Adipose tissue (tissue), 3 donors: Measurements from ENCODE around the gene CYP4F12. TPM values are rescaled to one million over a fixed set of nuclear protein-coding genes. Genes with fewer than 3 reads are reported as not detected.
"Not testable (repeated sequence)": the region's sequence is repeated elsewhere in the genome, so short reads cannot be mapped to it uniquely, and the experiment has no call there.

Experiments
- H3K27ac ChIP-seq: one replicate; pipeline ENCODE4 v1.5.1; 2013; ENCODE audit warnings: low read depth, low read length
- WGBS, 3 donors: extraction: QIAGEN DNeasy Blood & Tissue Kit; methylation state at CpG; one replicate each; pipeline ENCODE4 v1.1.7; 2013; 5-methylcytosine and 5-hydroxymethylcytosine counted together
- polyA plus RNA-seq, 3 donors: library from polyadenylated mRNA; stranded (reverse); fragments of 200-250 nt; gene quantifications; one replicate each; pipeline ENCODE4 v1.2.3, GENCODE V29; 2013
- donor health status: healthy with polysubstance abuse.
- donor health status: Bipolar disorder and iron deficiency.
- donor health status: healthy.

CYP4F12 gene
- polyA plus RNA-seq, 3 donors = 1.2 to 17.7 (median 9.1) TPM

DNA sequence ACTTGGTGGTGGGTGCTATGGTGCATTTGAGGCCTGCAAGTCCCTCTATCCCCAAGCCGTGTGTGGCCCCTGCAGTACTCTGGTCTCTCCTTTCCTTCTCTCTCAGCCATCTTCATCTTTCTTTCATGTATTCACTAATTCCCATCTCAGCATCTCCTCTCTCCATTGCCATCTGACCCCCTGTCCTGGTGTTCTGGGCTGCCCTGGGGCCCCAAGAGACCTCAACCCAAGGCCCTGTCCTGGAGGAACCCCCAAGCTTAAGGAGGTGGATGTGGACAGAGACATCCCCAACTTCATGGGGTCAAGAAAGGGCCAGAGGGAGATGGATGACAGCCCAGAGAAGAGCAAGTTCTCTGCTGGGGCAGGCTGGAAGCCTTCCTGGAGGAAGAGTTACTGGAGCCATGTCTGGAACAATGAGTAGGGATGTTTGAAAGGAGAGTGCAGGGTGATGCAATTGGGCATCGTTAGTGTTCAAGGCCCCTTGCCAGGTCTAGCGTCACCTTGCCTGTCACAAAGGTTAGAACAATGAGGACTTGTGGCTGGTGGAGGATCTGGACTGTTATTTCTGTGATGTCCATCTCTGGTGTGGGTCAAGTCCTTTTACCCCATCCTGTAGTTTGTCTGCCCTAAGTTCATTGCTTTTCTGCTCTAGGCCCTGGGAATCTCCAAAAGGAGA lies 28.7 kb upstream of the CYP4F12 start:
- no peak overlapping the region for H3K27ac ChIP-seq
- WGBS, 3 donors = 68 to 88% (median 82%) methylated on average over 3 of the region's 3 CpGs

DNA sequence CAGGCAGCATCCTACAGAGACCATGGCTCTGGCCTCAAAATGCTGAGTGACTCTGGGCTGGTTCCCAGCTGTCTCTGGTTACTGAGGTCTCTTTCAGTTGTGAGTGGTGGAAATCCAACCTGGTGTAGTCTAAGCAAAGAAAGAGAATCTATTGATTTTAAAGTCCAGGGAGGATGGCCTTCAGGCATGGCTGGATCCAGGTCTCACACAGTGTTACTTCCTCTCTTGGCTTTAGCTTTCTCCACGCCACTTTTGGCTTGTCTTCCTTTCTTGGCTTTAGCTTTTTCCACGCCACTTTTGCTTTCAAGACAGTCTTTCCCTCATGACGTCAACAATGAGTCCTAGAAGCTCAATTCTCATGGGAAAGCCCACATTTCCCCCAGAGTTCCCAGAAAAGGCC lies 28.1 kb upstream of the CYP4F12 start:
- 67 to 69% (median 67%) methylated on average over 3 of the region's 3 CpGs for WGBS, 3 donors
- no peak overlapping the region for H3K27ac ChIP-seq

DNA sequence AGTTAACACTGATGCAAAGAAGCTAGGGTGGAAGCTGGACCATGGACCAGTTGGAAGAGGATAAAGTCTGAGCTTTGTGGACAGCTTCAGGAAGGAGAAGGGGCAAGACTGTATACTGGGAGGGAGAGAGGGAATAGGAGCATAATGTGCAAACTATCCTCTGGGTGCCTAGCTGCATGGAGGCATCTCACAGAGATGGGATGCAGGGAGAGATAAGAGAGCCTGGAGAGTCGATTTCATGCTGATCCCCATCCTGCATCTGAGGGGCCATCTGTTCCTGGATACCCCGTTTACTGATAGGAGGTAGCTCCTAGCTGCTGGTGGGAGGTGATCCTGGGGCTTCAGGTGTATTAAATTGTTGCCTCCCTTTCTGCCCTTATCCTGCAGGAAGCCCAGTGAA lies 23.4 kb upstream of the CYP4F12 start:
- WGBS, 3 donors = 65 to 79% (median 71%) methylated on average over 2 of the region's 2 CpGs
- H3K27ac ChIP-seq = no peak overlapping the region

DNA sequence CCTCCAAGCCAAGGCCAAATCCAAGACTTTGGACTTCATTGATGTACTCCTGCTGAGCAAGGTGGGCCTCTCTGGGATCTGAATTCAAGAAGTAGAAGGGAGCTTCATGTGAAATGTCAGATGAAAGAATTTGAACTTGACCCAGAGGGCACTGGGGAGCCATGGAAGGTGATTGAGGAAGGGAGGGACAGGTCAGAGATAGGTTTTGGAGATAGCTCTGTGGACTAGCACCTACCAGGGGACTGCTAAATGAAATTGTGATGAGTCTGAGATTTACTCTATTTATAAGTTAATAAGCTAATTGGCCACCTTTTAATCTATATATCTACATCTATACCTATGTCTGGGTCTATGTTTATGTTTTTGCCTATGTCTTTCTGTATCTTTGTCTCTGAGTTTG lies 22.8 kb upstream of the CYP4F12 start:
- not testable (repeated sequence) for H3K27ac ChIP-seq

DNA sequence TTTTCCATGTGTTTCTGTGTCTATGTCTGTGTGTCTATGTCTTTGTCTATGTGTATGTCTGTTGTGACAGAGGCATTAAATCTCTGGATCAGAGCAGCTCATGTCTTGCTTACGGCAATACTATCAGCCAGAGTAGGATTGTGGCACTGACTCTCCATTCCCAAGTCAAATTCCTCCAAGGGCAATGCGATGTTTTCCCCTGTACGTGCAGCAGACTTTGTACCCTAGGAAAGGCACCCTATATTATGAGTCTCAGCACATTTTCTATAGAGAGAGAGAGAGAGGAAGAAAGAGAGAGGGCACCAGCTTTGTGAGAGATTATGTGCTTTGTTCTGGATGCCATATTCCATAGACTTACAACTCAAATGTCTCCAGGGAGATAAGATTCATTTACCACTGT lies 21.1 kb upstream of the CYP4F12 start:
- WGBS, 3 donors = 70 to 87% (median 76%) methylated on average over 3 of the region's 3 CpGs
- H3K27ac ChIP-seq = no peak overlapping the region

DNA sequence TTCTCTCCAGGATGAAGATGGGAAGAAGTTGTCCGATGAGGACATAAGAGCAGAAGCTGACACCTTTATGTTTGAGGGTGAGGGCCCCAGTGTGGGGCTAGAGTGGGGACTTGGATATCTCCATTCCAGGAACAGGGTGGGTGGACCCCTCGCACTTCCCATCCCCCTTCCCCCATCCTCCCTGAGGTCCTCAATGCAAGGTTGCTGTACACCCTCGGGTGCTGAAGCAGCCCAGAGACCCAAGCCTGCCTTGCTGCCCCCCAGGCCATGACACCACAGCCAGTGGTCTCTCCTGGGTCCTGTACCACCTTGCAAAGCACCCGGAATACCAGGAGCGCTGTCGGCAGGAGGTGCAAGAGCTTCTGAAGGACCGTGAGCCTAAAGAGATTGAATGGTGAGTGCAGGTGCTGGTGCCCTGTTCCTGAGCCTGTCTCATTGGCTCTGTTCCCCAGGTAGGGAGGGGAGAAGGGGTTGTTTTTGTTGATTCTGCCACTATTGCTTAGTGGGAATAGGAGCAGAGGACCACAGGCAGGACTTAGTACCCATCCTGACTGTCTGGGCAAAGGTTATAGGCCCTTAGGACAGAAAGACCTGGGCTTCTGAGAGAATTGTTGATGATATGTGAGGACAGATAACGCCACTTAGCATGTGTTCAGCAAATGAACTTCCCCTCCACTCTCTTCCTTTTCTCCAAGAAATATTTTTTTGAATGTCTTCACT lies 20.2 kb upstream of the CYP4F12 start:
- H3K27ac ChIP-seq = no peak overlapping the region
- WGBS, 3 donors = 67 to 79% (median 77%) methylated on average over 8 of the region's 8 CpGs

DNA sequence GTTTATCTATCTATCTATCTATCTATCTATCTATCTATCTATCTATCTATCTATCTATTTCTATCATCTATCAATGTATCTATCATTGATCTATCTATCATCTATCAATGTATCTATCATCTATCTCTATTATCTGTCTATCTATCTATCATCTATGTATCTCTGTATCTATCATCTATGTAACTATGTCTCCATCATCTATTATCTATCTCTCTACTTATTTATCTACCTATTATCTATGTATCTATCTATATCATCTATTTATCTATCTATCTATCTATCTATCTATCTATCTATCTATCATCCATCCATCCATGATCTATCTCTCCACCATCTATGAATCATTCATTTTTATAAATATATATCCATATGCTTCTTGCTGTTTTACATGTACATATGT lies 16.4 kb upstream of the CYP4F12 start:
- H3K27ac ChIP-seq = no peak overlapping the region

DNA sequence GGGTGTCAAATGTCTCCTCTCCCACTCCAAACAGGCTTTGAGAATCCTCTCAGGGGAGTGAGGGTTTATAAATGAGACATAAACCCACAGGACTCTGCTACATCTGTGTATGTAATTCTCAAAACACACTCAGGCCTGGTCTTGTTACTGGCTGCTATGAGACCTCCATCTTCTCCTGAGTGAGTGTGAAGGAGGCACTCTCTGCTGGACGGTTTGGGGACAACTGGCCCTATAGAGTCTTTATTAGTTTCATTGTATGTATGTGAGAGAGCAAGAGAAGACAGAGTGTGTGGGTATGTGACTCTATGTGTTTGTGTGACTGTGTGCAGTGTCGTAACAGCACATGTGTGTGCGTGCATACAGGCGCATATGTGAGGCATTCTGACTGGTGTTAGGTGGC lies 9.6 kb upstream of the CYP4F12 start:
- no peak overlapping the region for H3K27ac ChIP-seq
- 73 to 78% (median 77%) methylated on average over 4 of the region's 4 CpGs for WGBS, 3 donors

DNA sequence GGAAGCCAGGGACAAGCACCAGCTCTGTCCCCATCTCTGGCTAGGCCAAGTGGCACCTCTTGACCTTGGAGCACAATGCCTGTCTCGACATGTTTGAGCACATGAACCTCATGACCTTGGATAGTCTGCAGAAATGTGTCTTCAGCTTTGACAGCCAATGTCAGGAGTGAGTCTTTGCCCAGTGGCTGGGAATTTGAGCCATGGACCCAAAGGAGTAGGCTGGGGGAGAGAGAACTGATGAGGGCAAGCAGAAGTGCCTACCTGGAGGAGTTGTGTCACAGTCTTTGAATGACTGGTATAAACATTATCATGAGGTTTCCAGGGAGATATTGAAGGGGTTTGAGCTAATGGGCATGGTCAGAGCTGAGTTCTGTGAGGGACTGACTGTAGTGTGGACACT lies 6.7 kb upstream of the CYP4F12 start:
- no peak overlapping the region for H3K27ac ChIP-seq
- WGBS, 3 donors = 0 to 31% (median 26%) methylated on average over 1 of the region's 1 CpG

DNA sequence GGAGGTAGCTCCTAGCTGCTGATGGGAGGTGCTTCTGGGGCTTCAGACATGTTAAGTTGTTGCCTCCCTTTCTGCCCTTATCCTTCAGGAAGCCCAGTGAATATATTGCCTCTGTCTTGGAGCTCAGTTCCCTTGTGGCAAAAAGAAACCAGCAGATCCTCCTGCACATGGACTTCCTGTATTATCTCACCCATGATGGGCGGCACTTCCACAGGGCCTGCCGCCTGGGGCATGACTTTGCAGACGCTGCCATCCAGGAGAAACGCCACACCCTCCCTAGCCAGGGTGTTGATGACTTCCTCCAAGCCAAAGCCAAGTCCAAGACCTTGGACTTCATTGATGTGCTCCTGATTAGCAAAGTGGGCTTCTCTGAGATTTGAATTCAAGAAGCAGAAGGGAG lies 6.0 kb upstream of the CYP4F12 start:
- WGBS, 3 donors = 18 to 59% (median 20%) methylated on average over 4 of the region's 4 CpGs

DNA sequence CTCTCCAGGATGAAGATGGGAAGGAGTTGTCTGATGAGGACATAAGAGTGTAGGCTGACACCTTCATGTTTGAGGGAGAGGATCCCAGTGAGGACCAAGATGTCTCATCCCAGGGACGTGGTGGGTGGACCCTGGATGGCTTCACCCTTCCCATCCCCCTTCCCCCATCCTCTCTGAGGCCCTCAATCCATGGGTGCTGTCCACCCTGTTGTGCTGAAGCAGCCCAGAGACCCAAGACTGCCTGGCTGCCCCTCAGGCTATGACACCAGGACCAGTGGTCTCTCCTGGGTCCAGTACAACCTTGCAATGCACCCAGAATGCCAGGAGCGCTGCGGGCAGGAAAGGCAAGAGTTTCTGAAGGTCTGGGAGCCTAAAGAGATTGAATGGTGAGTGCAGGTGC lies 3.4 kb upstream of the CYP4F12 start:
- 56 to 65% (median 63%) methylated on average over 3 of the region's 3 CpGs for WGBS, 3 donors
- H3K27ac ChIP-seq = no peak overlapping the region

More for the DNA sequence above, 6.0 kb upstream of the CYP4F12 start:
- H3K27ac ChIP-seq = no peak overlapping the region

DNA sequence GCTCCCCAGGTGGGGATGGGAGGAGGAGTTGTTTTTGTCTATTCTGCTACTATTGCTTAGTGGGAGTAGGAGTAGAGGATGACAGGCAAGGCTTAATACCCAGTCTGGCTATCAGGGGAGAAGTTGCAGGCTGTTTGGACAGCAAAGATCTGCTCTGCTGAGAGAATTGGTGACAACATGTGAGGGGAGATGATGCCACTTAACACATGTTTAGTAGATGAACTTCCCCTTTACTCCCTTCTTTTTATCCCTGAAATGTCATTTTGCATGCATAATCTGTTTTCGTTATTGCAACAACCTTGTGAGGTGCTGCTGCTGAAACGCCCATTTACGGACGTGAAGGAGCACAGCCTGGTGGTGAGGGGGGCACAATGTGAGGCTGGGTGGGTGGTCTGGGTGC lies 3.0 kb upstream of the CYP4F12 start:
- H3K27ac ChIP-seq = no peak overlapping the region
- WGBS, 3 donors = 43 to 66% (median 56%) methylated on average over 4 of the region's 4 CpGs

DNA sequence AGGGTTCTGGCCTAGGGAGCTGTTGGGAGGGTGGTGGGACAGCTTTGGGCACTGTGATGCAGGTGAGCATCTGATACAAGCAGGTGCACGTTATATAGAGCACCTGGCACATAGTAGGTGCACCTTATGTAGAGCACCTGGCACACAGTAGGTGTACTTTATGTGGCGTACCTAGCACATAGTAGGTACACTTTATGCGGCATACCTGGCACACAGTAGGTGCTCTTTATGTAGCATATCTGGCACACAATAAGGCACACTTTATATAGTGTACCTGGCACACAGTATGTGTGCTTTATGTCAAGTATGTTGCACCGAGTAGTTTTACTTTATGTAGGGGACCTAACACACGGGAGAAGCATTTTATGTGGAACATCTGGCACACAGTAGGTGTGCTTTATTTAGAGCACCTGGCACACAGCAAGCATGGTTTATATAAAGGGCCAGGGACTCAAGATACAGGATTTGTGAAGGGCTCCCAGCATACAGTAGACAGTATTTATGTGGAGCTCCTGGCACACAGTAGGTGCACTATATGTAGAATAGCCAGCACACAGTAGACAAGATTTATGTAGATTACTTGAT lies 1.6 kb upstream of the CYP4F12 start:
- H3K27ac ChIP-seq = no peak overlapping the region
- WGBS, 3 donors = 62 to 82% (median 79%) methylated on average over 5 of the region's 5 CpGs

DNA sequence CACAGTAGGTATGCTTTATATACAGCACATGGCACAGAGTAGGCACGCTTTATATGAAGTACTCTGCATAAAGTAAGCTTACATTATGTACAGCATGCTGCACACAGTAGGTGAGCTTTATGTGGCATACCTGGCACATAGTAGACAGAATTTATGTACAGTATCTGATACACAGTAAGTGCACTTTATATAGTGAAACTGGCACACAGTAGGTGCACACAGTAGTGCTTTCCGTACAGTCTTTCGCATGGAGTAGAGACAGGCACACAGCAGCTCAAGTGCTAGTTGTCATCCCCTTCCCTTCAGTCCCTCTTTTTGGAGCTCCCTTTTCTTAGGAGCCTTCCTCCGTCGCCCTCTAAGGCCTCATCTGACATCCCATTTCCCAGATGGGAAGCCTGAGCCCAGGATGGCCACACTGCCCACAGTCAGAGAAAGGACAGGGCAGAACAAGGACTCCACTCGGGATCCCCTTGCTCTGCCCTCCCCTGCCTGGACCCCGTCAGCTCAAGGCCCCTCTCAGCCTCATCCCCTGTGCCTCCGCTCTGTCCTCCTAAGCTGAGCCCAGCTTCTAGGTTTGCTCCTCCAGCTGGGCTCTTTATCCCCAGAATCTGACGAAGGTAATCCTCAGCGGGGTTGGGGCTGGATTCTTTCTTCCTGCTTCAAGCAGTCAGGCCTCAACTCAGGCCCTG lies 852 bp upstream of the CYP4F12 start:
- WGBS, 3 donors = 46 to 55% (median 49%) methylated on average over 10 of the region's 10 CpGs
- H3K27ac ChIP-seq = no peak overlapping the region

DNA sequence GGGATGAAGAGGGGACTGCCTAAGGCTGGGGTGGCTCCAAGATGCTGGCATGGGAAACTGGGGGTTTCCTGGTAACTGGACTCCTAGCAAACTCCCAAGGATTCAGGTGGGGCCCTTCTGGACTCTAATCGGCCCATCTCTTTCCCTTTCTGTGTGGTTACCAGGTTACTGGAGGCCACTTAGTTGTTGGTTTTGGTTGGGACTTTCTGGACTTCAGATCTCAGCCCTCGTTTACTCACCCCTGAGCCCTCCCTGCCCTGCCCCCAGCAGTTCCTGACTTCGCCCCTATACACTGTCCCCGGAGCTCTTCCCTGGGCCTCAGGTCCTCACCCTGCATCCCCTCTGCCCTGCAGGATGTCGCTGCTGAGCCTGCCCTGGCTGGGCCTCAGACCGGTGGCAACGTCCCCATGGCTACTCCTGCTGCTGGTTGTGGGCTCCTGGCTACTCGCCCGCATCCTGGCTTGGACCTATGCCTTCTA lies 328 bp downstream of the CYP4F12 start:
- no peak overlapping the region for H3K27ac ChIP-seq
- 26 to 29% (median 27%) methylated on average over 9 of the region's 9 CpGs for WGBS, 3 donors

DNA sequence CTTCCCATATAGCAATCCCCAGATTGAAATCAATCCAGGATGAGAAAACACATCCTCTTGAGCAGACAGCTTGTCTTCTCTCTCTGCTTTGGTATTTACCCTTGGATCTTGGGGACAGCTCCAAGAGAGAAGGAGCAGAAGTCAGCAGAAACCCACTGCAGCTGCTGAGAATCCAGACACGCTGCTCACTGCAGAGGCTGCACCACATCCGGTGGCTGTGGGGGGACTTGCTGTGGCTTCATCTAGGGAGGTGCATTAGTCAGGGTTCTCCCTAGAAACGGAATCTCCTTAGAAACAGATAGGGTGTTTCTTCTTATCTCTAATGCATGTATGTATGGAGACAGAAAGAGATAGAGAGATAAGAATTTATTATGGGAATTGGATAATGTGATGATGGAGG lies 2.7 kb downstream of the CYP4F12 start:
- WGBS, 3 donors = 46 to 60% (median 49%) methylated on average over 3 of the region's 3 CpGs
- H3K27ac ChIP-seq = no peak overlapping the region

DNA sequence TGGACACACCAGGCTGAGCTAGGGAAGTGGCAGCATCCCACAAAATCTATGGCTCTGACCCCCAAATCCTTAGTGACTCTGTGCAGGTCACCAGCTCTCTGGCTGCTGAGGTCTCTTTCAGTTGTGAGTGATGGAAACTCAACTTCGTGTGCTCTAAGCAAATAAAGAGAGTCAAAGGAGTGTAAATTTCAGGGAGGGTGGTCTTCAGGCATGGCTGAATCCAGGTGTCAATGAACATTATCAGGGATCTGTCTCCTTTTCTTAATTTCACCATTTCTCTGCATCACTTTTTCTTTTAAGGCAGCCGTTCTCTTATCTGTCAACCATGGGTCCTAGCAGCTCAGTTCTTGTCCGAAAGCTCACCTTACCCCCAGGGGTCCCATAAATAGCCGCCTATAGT lies 6.2 kb downstream of the CYP4F12 start:
- 11 to 23% (median 22%) methylated on average over 4 of the region's 4 CpGs for WGBS, 3 donors
- H3K27ac ChIP-seq = no peak overlapping the region

DNA sequence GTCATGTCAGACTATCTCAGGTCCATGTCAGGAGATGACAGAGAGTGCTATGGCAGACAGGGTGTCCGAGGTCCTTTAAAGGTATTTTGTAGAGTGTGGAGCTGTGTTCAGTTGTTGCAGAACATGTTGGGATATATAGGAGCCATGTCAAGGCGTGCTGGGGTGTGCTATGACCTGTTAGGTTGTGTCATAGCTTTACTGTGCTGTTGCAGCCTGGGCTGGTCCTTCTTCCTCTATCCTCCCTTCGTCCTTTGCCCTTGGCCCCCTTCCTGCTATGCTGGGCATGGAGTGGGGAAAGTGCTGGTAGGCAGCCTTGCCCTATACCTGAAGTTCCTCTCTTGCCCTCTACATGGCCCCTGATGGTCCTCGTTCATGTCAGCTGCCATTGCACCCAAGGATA lies 7.0 kb downstream of the CYP4F12 start:
- not testable (repeated sequence) for H3K27ac ChIP-seq
- 55 to 69% (median 65%) methylated on average over 4 of the region's 4 CpGs for WGBS, 3 donors
